ENCODE results near the gene FOXS1.

FOXS1 gene

GRCh38 chr20:31861135-31861384 lies 15.7 kb upstream of the FOXS1 start:
- no peak for DNase-seq (ENCODE audit: low read depth)

DNA sequence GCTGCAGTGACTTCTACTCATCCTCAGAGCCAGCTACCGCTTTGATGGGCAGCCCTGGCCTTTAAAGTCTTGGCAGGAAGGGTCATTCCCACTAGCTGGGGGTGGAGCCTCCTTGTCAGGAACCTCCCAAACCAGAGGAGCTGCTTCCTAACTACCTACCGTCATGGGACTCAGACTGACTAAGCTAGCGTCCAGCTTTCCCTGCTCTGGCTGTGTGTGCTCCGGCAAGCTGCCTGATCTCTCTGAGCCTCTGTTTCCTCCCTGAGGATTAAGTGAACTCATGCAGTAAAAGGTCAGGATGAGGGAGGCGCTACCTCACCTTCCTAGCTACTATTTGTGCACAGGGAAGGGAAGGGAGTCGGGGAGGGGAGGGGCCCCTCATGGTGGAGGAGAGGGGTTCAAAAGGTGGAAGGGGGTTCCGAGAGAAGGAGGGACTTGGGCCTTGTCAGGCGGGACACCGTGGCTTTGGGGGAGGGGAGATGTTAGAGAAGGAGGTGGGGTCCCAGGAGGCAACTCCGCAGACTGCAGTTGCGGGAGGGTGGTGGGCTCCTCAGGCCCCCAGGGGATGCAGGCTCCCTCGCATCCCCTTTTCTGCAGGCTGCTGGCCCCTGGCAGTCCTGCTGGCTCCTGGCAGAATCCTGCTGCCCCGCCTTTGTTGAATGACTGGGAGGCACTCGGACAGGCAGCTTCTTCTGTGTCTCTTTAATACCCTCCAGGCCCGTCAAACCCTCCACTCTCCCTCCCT lies 15.2 kb upstream of the FOXS1 start:
- DNase-seq (ENCODE audit: low read depth), result no peak

GRCh38 chr20:31859998-31860380 lies 14.6 kb upstream of the FOXS1 start:
- DNase-seq (ENCODE audit: low read depth), result no peak

DNA sequence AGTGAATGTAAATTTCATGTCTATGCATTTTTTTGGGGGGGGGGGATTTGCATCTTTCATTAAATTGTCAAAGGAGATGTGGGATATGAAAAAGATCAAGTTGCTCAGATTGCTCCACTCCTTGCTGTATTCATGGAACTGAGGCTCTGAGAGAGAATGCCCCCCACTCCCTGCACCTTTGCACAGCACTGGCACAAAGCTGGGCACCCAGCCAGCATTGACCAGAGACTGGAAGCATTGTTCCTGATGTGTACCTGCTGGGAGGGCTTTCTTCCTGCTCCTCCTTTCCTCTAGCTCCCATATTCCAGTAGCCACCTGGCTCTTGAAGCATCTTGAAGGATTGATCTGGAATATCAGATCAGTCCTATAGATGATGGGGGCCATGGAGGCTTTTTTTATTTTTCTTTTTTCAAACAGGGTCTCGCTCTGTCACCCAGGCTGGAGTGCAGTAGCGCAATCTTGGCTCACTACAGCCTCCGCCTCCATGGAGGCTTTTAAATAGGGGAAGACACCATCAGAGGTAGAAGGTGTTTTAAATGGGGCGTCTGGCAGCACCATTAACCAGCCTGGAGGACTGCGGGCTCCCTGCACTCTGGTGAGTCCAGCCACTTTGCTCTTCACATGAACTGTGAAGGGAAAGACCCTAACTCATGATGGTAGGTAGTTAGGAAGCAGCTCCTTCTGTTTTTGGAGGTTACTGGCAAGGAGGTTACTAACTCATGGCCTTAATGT lies 14.0 kb upstream of the FOXS1 start:
- DNase-seq (ENCODE audit: low read depth), result no peak

GRCh38 chr20:31858760-31859083 lies 13.3 kb upstream of the FOXS1 start:
- DNase-seq (ENCODE audit: low read depth), result no peak

- no peak for DNase-seq (ENCODE audit: low read depth)
Measured at GRCh38 chr20:31857861-31858759, 12.7 kb upstream of the FOXS1 start.

- DNase-seq (ENCODE audit: low read depth), result no peak
Measured at GRCh38 chr20:31856516-31856915, 11.1 kb upstream of the FOXS1 start.

- DNase-seq (ENCODE audit: low read depth), result no peak
Measured at GRCh38 chr20:31853481-31853880, 8.1 kb upstream of the FOXS1 start.

DNA sequence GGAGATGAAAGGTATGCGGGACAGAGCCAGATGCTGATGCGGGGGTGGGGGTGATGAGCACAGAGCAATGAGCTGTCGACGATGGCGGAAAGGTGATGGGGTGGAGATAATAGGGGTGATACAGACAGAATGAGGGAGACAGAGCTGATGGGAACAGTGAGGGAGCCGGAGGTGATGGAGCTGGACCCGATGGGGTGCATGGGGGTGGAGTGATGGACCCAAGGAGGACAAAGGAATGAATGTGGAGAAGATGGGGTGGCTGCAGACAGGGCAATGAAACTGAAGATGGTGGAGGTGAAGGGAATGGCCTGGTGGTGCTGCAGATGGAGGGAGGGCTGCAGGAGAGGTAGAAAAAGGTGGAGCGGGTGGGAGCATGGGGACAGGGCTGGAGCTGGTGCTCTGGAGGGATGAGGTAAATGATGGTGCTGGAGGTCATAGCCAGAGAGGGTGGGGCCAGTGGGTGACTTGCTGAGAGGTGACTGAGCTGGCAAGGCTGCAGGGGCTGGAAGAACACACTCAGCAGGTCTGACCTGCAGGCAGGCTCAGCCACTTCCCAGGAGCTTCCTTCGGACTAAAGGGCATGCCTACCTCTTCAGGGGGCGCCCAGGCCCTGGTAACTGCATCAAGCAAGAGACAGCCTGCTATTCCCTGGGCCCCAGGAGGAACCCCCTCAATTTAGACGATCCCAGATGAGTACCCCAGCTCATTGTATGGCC lies 6.0 kb upstream of the FOXS1 start:
- no peak for DNase-seq (ENCODE audit: low read depth)

- no peak for DNase-seq (ENCODE audit: low read depth)
Measured at GRCh38 chr20:31849306-31849930, 4.0 kb upstream of the FOXS1 start.

GRCh38 chr20:31848088-31848999 lies 2.9 kb upstream of the FOXS1 start:
- no peak for DNase-seq (ENCODE audit: low read depth)

DNA sequence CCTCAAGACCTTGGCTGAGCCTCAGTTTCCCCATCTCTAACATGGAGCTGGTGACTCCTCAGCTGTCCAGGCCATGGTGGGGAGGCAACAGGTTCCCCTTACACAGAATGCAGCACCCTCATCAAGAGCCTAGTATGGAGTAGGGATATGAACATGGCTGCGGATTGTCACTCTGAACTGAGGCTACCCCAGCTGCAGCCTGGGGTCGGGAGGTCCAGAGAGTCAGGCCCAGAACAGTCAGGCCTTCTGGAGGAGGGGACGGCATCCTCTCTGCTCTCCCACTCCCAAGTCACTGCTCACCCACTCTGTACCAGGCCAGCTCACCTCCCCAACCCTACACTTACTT lies 1.4 kb upstream of the FOXS1 start:
- DNase-seq (ENCODE audit: low read depth), result no peak

- no peak for DNase-seq (ENCODE audit: low read depth)
Measured at GRCh38 chr20:31844737-31845299, 586 bp downstream of the FOXS1 start.

DNA sequence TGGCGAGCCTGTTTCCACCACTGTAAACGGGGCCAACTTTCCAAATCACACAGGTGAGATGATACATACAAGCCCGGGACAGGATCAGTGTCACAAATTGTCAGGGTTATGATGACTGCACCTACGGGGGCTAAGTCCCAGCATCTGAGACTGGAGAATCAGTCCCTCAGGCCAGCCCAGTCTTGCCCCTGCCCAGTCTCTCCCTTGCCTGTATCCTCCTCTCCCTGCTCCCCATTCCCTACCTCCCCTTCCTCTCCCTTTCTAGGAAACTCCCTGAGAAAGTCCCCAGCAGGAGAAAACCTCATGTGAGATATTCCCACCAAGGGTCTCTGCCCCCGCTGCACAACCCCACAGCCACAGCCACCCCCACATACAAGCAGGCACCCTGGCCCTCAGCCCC lies 1.5 kb downstream of the FOXS1 start:
- no peak for DNase-seq (ENCODE audit: low read depth)

- no peak for DNase-seq (ENCODE audit: low read depth)
Measured at GRCh38 chr20:31843288-31843687, 2.1 kb downstream of the FOXS1 start.

- no peak for DNase-seq (ENCODE audit: low read depth)
Measured at GRCh38 chr20:31842471-31843157, 2.8 kb downstream of the FOXS1 start.

- DNase-seq (ENCODE audit: low read depth), result no peak
Measured at GRCh38 chr20:31841928-31842327, 3.5 kb downstream of the FOXS1 start.

- DNase-seq (ENCODE audit: low read depth), result no peak
Measured at GRCh38 chr20:31840906-31841816, 4.2 kb downstream of the FOXS1 start.

Measured in activated gamma-delta T cell treated with anti-CD3 and anti-CD28 coated beads, Interleukin-2, amount 50 U/mL, for 16 hours (primary cell).